ENCODE results near the gene ABR.
"Not testable (repeated sequence)": the region's sequence is repeated elsewhere in the genome, so short reads cannot be mapped to it uniquely, and the experiment has no call there.

Gene ABR

GRCh38 chr17:1047177-1047878 is 132.5 kb downstream of the ABR start:
- TF ChIP-seq POLR2A (IDR thresholded peaks at IDR 0.05; ENCODE audit: low read depth, low read length) (no peak), PAX5 (IDR thresholded peaks at IDR 0.05; ENCODE audit: insufficient read depth, low read length, severe bottlenecking) (no peak), TAF1 (IDR thresholded peaks at IDR 0.05; ENCODE audit: low read depth, low read length) (no peak), POLR2AphosphoS5 (IDR thresholded peaks at IDR 0.05; ENCODE audit: low read depth, low read length) (no peak), POU2F2 (IDR thresholded peaks at IDR 0.05; ENCODE audit: low read depth, low read length) (no peak), SPI1 (IDR thresholded peaks at IDR 0.05; ENCODE audit: low read depth, low read length) (no peak)
- DNase-seq (ENCODE audit: insufficient read length, low spot score), result no peak
- no peak for FAIRE-seq

DNA sequence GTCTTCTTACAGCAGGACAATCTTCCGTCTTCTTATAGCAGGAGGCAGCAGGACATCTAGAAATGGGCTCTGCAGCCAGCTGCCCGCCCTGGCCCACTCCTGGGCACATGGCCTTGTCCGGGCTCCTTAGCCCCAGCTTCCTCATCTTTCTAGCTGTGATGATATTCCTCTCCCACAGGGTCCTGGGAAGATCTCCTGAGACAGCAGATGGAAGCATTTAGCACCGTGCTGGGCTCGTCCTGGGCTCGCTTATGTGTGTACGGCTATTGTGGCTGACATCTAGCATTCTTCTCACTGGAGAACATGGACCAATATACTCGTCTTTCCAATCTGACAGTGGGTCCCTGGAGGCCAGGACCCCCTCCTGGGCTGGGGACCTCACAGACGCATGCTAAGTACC is 134.3 kb downstream of the ABR start:
- TF ChIP-seq POLR2AphosphoS5 (IDR thresholded peaks at IDR 0.05; ENCODE audit: low read depth, low read length) (no peak), POU2F2 (IDR thresholded peaks at IDR 0.05; ENCODE audit: low read depth, low read length) (no peak), POLR2A (IDR thresholded peaks at IDR 0.05; ENCODE audit: low read depth, low read length) (no peak), TAF1 (IDR thresholded peaks at IDR 0.05; ENCODE audit: low read depth, low read length) (no peak), SPI1 (IDR thresholded peaks at IDR 0.05; ENCODE audit: low read depth, low read length) (no peak), PAX5 (IDR thresholded peaks at IDR 0.05; ENCODE audit: insufficient read depth, low read length, severe bottlenecking) (no peak)
- FAIRE-seq, result no peak
- no peak for DNase-seq (ENCODE audit: insufficient read length, low spot score)

GRCh38 chr17:1044387-1045009 is 135.3 kb downstream of the ABR start:
- FAIRE-seq; DNase-seq (ENCODE audit: insufficient read length, low spot score): not testable (repeated sequence)

DNA sequence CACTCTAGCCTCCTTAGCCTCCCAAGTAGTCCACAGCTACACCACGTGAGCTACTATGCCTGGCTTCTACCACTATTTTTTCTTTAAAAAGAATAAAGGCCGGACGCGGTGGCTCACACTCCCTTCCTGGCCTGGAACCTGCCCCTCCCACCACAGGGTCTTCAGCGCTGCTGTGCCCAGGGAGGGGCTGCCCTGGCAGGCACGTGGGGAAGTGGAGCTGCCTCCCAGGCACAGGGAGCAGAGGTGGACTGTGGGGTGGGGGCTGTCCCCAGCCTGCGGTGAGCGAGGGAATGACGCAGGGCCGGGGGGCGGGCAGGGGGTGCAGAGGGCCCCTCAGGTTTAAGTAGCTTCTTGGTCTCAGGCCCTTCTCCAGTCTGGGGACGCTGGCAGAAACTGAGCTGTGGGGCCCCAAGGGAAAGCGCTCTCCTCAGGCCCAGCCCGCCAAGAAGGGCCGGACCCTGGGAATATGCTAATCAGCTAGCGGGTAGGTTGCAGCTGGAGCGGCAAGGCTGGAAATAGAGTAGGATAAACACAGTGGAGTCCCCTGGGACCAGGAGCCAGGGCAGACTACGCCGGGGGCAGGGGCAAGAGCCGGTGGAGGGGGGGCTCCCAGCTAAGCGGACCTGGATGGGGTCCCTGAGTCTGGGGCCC is 136.1 kb downstream of the ABR start:
- FAIRE-seq (no peak), DNase-seq (ENCODE audit: insufficient read length, low spot score) (no peak)
- no peak for TF ChIP-seq TAF1 (IDR thresholded peaks at IDR 0.05; ENCODE audit: low read depth, low read length)
- no peak for TF ChIP-seq POU2F2 (IDR thresholded peaks at IDR 0.05; ENCODE audit: low read depth, low read length)
- no peak for TF ChIP-seq POLR2AphosphoS5 (IDR thresholded peaks at IDR 0.05; ENCODE audit: low read depth, low read length)
- TF ChIP-seq POLR2A (IDR thresholded peaks at IDR 0.05; ENCODE audit: low read depth, low read length), result no peak
- TF ChIP-seq PAX5 (IDR thresholded peaks at IDR 0.05; ENCODE audit: insufficient read depth, low read length, severe bottlenecking), result no peak
- no peak for TF ChIP-seq SPI1 (IDR thresholded peaks at IDR 0.05; ENCODE audit: low read depth, low read length)

- TF ChIP-seq TAF1 (IDR thresholded peaks at IDR 0.05; ENCODE audit: low read depth, low read length) (no peak), POU2F2 (IDR thresholded peaks at IDR 0.05; ENCODE audit: low read depth, low read length) (no peak), POLR2A (IDR thresholded peaks at IDR 0.05; ENCODE audit: low read depth, low read length) (no peak), SPI1 (IDR thresholded peaks at IDR 0.05; ENCODE audit: low read depth, low read length) (no peak), PAX5 (IDR thresholded peaks at IDR 0.05; ENCODE audit: insufficient read depth, low read length, severe bottlenecking) (no peak), POLR2AphosphoS5 (IDR thresholded peaks at IDR 0.05; ENCODE audit: low read depth, low read length) (no peak)
- FAIRE-seq, result no peak
- DNase-seq (ENCODE audit: insufficient read length, low spot score), result no peak
These were observed 137.3 kb downstream of the ABR start for GRCh38 chr17:1042486-1042885.

- DNase-seq (ENCODE audit: insufficient read length, low spot score) (no peak), FAIRE-seq (no peak)
- no peak for TF ChIP-seq POU2F2 (IDR thresholded peaks at IDR 0.05; ENCODE audit: low read depth, low read length)
- TF ChIP-seq SPI1 (IDR thresholded peaks at IDR 0.05; ENCODE audit: low read depth, low read length), result no peak
- TF ChIP-seq TAF1 (IDR thresholded peaks at IDR 0.05; ENCODE audit: low read depth, low read length), result no peak
- no peak for TF ChIP-seq POLR2A (IDR thresholded peaks at IDR 0.05; ENCODE audit: low read depth, low read length)
- no peak for TF ChIP-seq PAX5 (IDR thresholded peaks at IDR 0.05; ENCODE audit: insufficient read depth, low read length, severe bottlenecking)
- TF ChIP-seq POLR2AphosphoS5 (IDR thresholded peaks at IDR 0.05; ENCODE audit: low read depth, low read length), result no peak
These were observed 138.0 kb downstream of the ABR start for GRCh38 chr17:1041746-1042145.

DNA sequence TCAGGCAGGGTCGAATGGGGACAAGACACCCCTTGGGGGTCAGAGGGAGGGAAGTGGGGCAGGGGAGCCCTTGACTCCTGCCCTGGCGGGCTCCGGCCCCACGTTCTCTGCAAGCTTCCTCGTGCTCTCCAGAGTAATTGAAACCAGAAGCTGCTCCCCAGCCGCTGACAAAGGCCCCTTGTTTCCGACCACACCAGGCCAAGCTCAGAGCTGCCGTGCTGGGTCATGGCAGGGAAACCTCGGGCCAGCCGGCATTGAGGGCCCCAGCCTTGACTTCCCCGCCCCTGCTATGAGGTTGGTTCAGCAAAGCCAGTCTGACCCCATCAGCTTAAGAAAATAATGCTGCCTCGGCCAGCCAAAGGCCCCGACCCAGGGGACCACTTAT is 139.6 kb downstream of the ABR start:
- DNase-seq (ENCODE audit: insufficient read length, low spot score) (no peak), FAIRE-seq (no peak)
- TF ChIP-seq TAF1 (IDR thresholded peaks at IDR 0.05; ENCODE audit: low read depth, low read length) (no peak), POLR2A (IDR thresholded peaks at IDR 0.05; ENCODE audit: low read depth, low read length) (no peak), POLR2AphosphoS5 (IDR thresholded peaks at IDR 0.05; ENCODE audit: low read depth, low read length) (no peak), SPI1 (IDR thresholded peaks at IDR 0.05; ENCODE audit: low read depth, low read length) (no peak), PAX5 (IDR thresholded peaks at IDR 0.05; ENCODE audit: insufficient read depth, low read length, severe bottlenecking) (no peak), POU2F2 (IDR thresholded peaks at IDR 0.05; ENCODE audit: low read depth, low read length) (no peak)

- no peak for FAIRE-seq
- DNase-seq (ENCODE audit: insufficient read length, low spot score), result no peak
- TF ChIP-seq TAF1 (IDR thresholded peaks at IDR 0.05; ENCODE audit: low read depth, low read length) (no peak), SPI1 (IDR thresholded peaks at IDR 0.05; ENCODE audit: low read depth, low read length) (peak; percentile 47; the same call in 1 of the 2 replicates)
These were observed 140.1 kb downstream of the ABR start for GRCh38 chr17:1039511-1040215.

GRCh38 chr17:1039123-1039507 is 140.7 kb downstream of the ABR start:
- DNase-seq (ENCODE audit: insufficient read length, low spot score) (no peak), FAIRE-seq (no peak)
- TF ChIP-seq TAF1 (IDR thresholded peaks at IDR 0.05; ENCODE audit: low read depth, low read length) (no peak), POLR2A (IDR thresholded peaks at IDR 0.05; ENCODE audit: low read depth, low read length) (no peak), SPI1 (IDR thresholded peaks at IDR 0.05; ENCODE audit: low read depth, low read length) (no peak), POLR2AphosphoS5 (IDR thresholded peaks at IDR 0.05; ENCODE audit: low read depth, low read length) (no peak), POU2F2 (IDR thresholded peaks at IDR 0.05; ENCODE audit: low read depth, low read length) (no peak), PAX5 (IDR thresholded peaks at IDR 0.05; ENCODE audit: insufficient read depth, low read length, severe bottlenecking) (no peak)

Measured in GM12891 (cell line).